Activated CD4-positive, alpha-beta T cell treated with anti-CD3 and anti-CD28 coated beads for 36 hours (primary cell): ENCODE data around the gene P2RX1. TPM values are rescaled to one million over a fixed set of nuclear protein-coding genes. Genes with fewer than 3 reads are reported as not detected.
A peak's percentile ranks its signal among the peaks of the same experiment; 100 is the strongest.

Experiments used
- ATAC-seq: fragments of 200-7000 bp; cut with Tn5 transposase; one replicate; pipeline ENCODE4 v1.10.0; 2021; ENCODE audit warnings: mild to moderate bottlenecking, moderate library complexity
- CTCF ChIA-PET: fragments of 350-600 bp; sonication (Branson Sonifier 250); formaldehyde crosslinking; loops from one replicate; lab custom pipeline; 2021; ENCODE audit warnings: antibody characterized with exemption; lab: Charles Lee
- POLR2A ChIA-PET: fragments of 350-600 bp; sonication (Branson Sonifier 250); formaldehyde crosslinking; loops from one replicate; lab custom pipeline; 2021; ENCODE audit warnings: antibody characterized with exemption, inconsistent platforms; lab: Charles Lee
- DNase-seq: peaks from one replicate; pipeline ENCODE4 v3.0.0-alpha.2; 2020
- H3K27ac Mint-ChIP-seq: one replicate; pipeline ENCODE4 v1.8.0; 2021; ENCODE audit warnings: mixed read lengths
- H3K27me3 Mint-ChIP-seq: one replicate; pipeline ENCODE4 v1.8.0; 2021; ENCODE audit warnings: mixed read lengths
- H3K36me3 Mint-ChIP-seq: one replicate; pipeline ENCODE4 v1.8.0; 2021; ENCODE audit warnings: low read depth, mixed read lengths
- H3K4me1 Mint-ChIP-seq: one replicate; pipeline ENCODE4 v1.8.0; 2021; ENCODE audit warnings: mixed read lengths
- H3K4me3 Mint-ChIP-seq: one replicate; pipeline ENCODE4 v1.8.0; 2021; ENCODE audit warnings: mild to moderate bottlenecking, moderate library complexity, mixed read lengths
- H3K9me3 Mint-ChIP-seq: one replicate; pipeline ENCODE4 v1.8.0; 2021; ENCODE audit warnings: low read depth, mixed read lengths
- intact Hi-C, 2 experiments: fragments of 100-400 bp; cut with DNase I in 1 of 2; cut with micrococcal nuclease in 1 of 2; formaldehyde crosslinking; loops; one replicate each; pipeline versions ENCODE4 v1.14.2 to v1.15.1; 2022 to 2024; cut with DNase I, micrococcal nuclease
- total RNA-seq, 2 experiments: library from RNA; stranded (reverse); gene quantifications; one replicate each; pipeline ENCODE4 v1.2.3, GENCODE V29; 2021

Gene P2RX1
- total RNA-seq, 2 experiments from 2014 or later, result 0.72 to 0.89 TPM

DNA sequence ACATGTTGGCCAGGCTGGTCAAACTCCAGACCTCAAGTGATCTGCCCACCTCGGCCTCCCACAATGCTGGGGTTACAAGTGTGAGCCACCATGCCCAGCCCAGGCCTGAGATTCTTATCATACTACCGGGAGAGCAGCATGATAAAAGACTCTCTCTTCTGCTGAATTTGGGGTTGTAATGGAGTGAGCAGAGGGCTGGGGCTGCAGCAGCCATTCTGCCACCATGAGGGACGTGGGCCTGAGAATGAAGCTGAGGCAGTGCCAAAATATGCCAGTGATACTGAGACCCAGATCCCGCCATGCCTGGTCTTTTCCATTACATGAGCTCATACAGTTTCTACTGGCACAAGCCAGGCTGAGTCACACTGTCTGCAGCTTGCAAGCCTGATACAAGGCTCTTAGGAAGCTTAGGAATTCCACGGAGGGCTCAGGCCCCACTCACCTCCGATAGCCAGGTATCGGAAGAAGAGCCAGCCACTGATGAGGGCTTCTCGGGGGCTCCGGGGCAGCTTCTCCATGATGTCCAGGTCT lies 19.6 kb upstream of the P2RX1 start:
- no peaks in the 10 kb centered on the region for H3K9me3 Mint-ChIP-seq
- CTCF ChIA-PET, result interaction anchor here (0.7 to 2.1 kb wide), 3 partner anchors 12 to 71 kb away, joined by 3 to 5 read pairs (median 4); partner anchors contain the start of gene P2RX1
- POLR2A ChIA-PET, result no interaction called here
- no peak for DNase-seq
- intact Hi-C loops, result loop anchor here in 1 of 2 experiments (1.0 kb wide), 1 partner anchor 68 kb away; no protein-coding TSS in a partner anchor
- H3K36me3 Mint-ChIP-seq, result peaks cover 40% of the 10 kb centered on the region
- no peak overlapping the region for H3K27ac Mint-ChIP-seq
- H3K4me3 Mint-ChIP-seq, result no peak overlapping the region
- no peaks in the 10 kb centered on the region for H3K27me3 Mint-ChIP-seq
- no peak for ATAC-seq
- no peaks in the 10 kb centered on the region for H3K4me1 Mint-ChIP-seq

- Mint-ChIP-seq H3K4me3 (no peak overlapping the region), H3K27me3 (no peaks in the 10 kb centered on the region), H3K9me3 (no peaks in the 10 kb centered on the region), H3K4me1 (no peaks in the 10 kb centered on the region), H3K27ac (no peak overlapping the region), H3K36me3 (peaks cover 39% of the 10 kb centered on the region)
- CTCF ChIA-PET, result interaction anchor here (0.7 to 2.1 kb wide), 3 partner anchors 19 to 67 kb away, joined by 4 to 5 read pairs (median 4); partner anchors contain the start of gene P2RX1
- POLR2A ChIA-PET, result interaction anchor here (0.6 kb wide), 1 partner anchor 28 kb away, joined by 3 read pairs; no protein-coding TSS in a partner anchor
- peak; percentile 80 for ATAC-seq
- peak; percentile 64 for DNase-seq
- intact Hi-C loops, result loop anchor here in 1 of 2 experiments (1.0 kb wide), 1 partner anchor 69 kb away; no protein-coding TSS in a partner anchor
Measured at GRCh38 chr17:3935140-3935542, 18.9 kb upstream of the P2RX1 start.

DNA sequence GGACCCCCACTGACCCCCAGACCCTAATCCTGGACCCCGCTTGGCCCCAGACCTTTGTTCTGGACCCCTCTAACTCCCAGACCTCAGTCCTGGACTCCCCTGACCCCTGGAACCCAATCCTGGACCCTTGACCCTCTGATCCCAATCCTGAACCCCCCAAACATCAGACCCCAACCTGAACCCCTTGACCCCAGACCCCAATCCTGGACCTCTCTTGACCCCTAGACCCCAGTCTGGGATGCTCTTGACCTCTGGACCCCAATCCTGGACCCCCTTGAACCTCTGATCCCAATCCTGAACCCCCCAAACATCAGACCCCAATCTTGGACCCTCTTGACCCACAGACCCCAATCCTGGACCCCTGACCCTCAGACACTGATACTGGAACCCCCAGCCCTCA lies 13.5 kb upstream of the P2RX1 start:
- ATAC-seq, result no peak
- no peaks in the 10 kb centered on the region for H3K9me3 Mint-ChIP-seq
- no peak for DNase-seq
- peaks cover 15% of the 10 kb centered on the region for H3K36me3 Mint-ChIP-seq
- intact Hi-C loops, result no loop called here
- ChIA-PET CTCF (no interaction called here), POLR2A (no interaction called here)
- H3K27me3 Mint-ChIP-seq, result no peaks in the 10 kb centered on the region
- no peak overlapping the region for H3K4me3 Mint-ChIP-seq
- H3K4me1 Mint-ChIP-seq, result no peaks in the 10 kb centered on the region
- H3K27ac Mint-ChIP-seq, result no peak overlapping the region

DNA sequence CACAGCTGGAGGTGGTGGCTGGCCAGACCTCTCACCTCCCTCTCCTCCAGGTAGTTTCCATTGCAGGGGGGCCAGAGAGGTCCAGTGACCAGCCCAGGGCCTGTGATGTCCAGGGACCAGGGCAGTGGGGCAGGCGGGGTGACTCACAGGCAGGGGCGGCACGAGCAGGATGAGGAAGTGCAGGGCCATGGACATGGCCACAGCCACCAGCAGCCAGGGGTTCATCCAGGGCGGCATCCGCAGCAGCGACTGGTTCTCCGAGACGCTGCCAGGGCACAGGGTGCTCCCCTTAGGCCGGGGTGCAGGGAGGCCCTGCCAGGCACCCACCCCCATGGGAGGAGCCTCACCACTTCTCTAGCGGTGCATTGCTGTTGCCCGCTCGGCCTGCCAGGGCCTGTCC lies 12.9 kb upstream of the P2RX1 start:
- Mint-ChIP-seq H3K27me3 (no peaks in the 10 kb centered on the region), H3K4me1 (no peaks in the 10 kb centered on the region), H3K27ac (no peak overlapping the region), H3K9me3 (no peaks in the 10 kb centered on the region), H3K36me3 (peaks cover 16% of the 10 kb centered on the region), H3K4me3 (no peak overlapping the region)
- intact Hi-C loops, result no loop called here
- ATAC-seq (no peak), DNase-seq (no peak)
- CTCF ChIA-PET, result no interaction called here
- POLR2A ChIA-PET, result no interaction called here

DNA sequence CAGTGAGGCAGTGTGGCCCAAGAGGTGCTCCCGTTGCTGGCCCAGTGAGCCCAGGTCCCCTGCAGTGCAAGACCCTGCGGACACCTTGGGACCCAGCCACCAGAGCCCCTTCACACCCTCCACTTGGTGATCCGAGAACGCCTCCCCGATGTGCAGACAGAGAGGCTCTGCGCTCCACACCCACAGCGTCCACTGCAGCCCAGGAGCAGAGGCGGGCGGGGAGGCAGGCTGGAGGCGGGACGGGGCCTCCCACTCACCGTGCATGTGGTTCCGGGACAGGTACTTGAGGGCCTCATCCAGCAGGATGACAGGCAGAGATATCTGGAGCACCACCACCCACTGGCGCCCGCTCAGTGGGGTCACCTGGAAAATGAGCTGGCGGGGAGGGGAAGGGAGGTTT lies 12.1 kb upstream of the P2RX1 start:
- Mint-ChIP-seq H3K27me3 (no peaks in the 10 kb centered on the region), H3K36me3 (peaks cover 18% of the 10 kb centered on the region), H3K4me1 (no peaks in the 10 kb centered on the region), H3K27ac (no peak overlapping the region), H3K9me3 (no peaks in the 10 kb centered on the region), H3K4me3 (no peak overlapping the region)
- DNase-seq (no peak), ATAC-seq (no peak)
- POLR2A ChIA-PET, result no interaction called here
- CTCF ChIA-PET, result interaction anchor here (0.7 to 1.0 kb wide), 2 partner anchors 13 to 15 kb away, joined by 3 to 4 read pairs; partner anchors contain the start of gene P2RX1
- intact Hi-C loops, result no loop called here

- H3K27me3 Mint-ChIP-seq, result no peaks in the 10 kb centered on the region
- H3K4me1 Mint-ChIP-seq, result no peaks in the 10 kb centered on the region
- ChIA-PET POLR2A (no interaction called here), CTCF (interaction anchor here (0.7 to 1.0 kb wide), 2 partner anchors 12 to 15 kb away, joined by 3 to 4 read pairs; partner anchors contain the start of gene P2RX1)
- no peak overlapping the region for H3K27ac Mint-ChIP-seq
- H3K9me3 Mint-ChIP-seq, result no peaks in the 10 kb centered on the region
- H3K36me3 Mint-ChIP-seq, result peaks cover 17% of the 10 kb centered on the region
- intact Hi-C loops, result no loop called here
- DNase-seq (no peak), ATAC-seq (no peak)
- H3K4me3 Mint-ChIP-seq, result no peak overlapping the region
Measured at GRCh38 chr17:3927628-3928340, 11.5 kb upstream of the P2RX1 start.

GRCh38 chr17:3926860-3927627 lies 10.8 kb upstream of the P2RX1 start:
- POLR2A ChIA-PET, result no interaction called here

GRCh38 chr17:3925684-3926485 lies 9.6 kb upstream of the P2RX1 start:
- Mint-ChIP-seq H3K4me3 (no peak overlapping the region), H3K27me3 (no peaks in the 10 kb centered on the region), H3K9me3 (no peaks in the 10 kb centered on the region), H3K36me3 (peaks cover 12% of the 10 kb centered on the region), H3K27ac (no peak overlapping the region), H3K4me1 (no peaks in the 10 kb centered on the region)
- CTCF ChIA-PET, result interaction anchor here (1.3 kb wide), 1 partner anchor 12 kb away, joined by 3 read pairs; no protein-coding TSS in a partner anchor
- POLR2A ChIA-PET, result no interaction called here
- ATAC-seq (no peak), DNase-seq (no peak)
- intact Hi-C loops, result no loop called here

More at GRCh38 chr17:3926860-3927627, 10.8 kb upstream of the P2RX1 start:
- Mint-ChIP-seq H3K27ac (no peak overlapping the region), H3K36me3 (peaks cover 14% of the 10 kb centered on the region), H3K4me3 (no peak overlapping the region), H3K27me3 (no peaks in the 10 kb centered on the region), H3K9me3 (no peaks in the 10 kb centered on the region), H3K4me1 (no peaks in the 10 kb centered on the region)
- CTCF ChIA-PET, result interaction anchor here (1.0 to 1.3 kb wide), 2 partner anchors 11 to 13 kb away, joined by 3 to 4 read pairs; partner anchors contain the start of gene P2RX1
- intact Hi-C loops, result no loop called here
- DNase-seq, result no peak
- no peak for ATAC-seq

GRCh38 chr17:3924512-3925350 lies 8.5 kb upstream of the P2RX1 start:
- Mint-ChIP-seq H3K4me1 (no peaks in the 10 kb centered on the region), H3K4me3 (no peak overlapping the region), H3K27me3 (no peaks in the 10 kb centered on the region), H3K9me3 (no peaks in the 10 kb centered on the region), H3K36me3 (peaks cover 12% of the 10 kb centered on the region), H3K27ac (no peak overlapping the region)
- DNase-seq (no peak), ATAC-seq (no peak)
- POLR2A ChIA-PET, result no interaction called here
- CTCF ChIA-PET, result interaction anchor here (0.5 kb wide), 1 partner anchor 47 kb away, joined by 3 read pairs; no protein-coding TSS in a partner anchor
- intact Hi-C loops, result no loop called here

GRCh38 chr17:3923466-3924190 lies 7.4 kb upstream of the P2RX1 start:
- H3K36me3 Mint-ChIP-seq, result peaks cover 12% of the 10 kb centered on the region
- no peak overlapping the region for H3K4me3 Mint-ChIP-seq
- ATAC-seq, result no peak
- H3K4me1 Mint-ChIP-seq, result no peaks in the 10 kb centered on the region
- POLR2A ChIA-PET, result no interaction called here
- no peaks in the 10 kb centered on the region for H3K9me3 Mint-ChIP-seq
- H3K27me3 Mint-ChIP-seq, result no peaks in the 10 kb centered on the region
- no peak for DNase-seq
- intact Hi-C loops, result no loop called here
- CTCF ChIA-PET, result interaction anchor here (2.1 kb wide), 1 partner anchor 9 kb away, joined by 7 read pairs; no protein-coding TSS in a partner anchor
- no peak overlapping the region for H3K27ac Mint-ChIP-seq
